Neural progenitor cell (in vitro differentiated cells): Measurements from ENCODE around the gene TMSB4X.

Experiments
- EZH2 ChIP-seq: fragments of 200-600 bp; sonication (generic); IDR thresholded peaks from 2 replicates; pipeline ENCODE4 v1.6.1; 2017; ENCODE audit warnings: antibody characterized with exemption, mild to moderate bottlenecking, moderate library complexity
- EZH2phosphoT487 ChIP-seq: fragments of 200-600 bp; sonication (generic); IDR thresholded peaks from 2 replicates; pipeline ENCODE4 v1.6.1; 2017; ENCODE audit warnings: antibody characterized with exemption
- TF ChIP-seq, protein P1 (sequence below): fragments of 200-600 bp; sonication (generic); IDR thresholded peaks from 2 replicates; pipeline ENCODE4 v1.5.1; 2017; ENCODE audit warnings: antibody characterized with exemption, mild to moderate bottlenecking

DNA sequence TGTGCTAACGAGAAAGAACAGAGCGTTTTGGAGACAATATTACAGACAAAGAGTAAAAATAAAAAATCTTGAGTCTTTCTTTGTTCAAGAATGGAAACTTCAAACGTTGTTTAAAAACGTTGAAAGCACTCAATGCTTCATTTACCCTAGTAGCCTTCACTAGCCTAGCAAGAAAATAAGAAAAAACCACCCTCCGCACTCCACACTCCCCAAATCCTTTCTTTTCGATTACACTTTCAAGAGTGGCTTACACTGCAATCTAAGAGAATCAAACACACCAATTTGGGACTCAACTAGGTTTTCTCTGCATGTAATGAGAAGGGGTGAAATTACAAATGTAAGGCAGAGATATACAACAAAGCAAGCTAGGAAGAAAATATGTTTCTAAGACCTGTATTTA lies 4.7 kb downstream of the TMSB4X start:
- TF ChIP-seq, protein P1, sequence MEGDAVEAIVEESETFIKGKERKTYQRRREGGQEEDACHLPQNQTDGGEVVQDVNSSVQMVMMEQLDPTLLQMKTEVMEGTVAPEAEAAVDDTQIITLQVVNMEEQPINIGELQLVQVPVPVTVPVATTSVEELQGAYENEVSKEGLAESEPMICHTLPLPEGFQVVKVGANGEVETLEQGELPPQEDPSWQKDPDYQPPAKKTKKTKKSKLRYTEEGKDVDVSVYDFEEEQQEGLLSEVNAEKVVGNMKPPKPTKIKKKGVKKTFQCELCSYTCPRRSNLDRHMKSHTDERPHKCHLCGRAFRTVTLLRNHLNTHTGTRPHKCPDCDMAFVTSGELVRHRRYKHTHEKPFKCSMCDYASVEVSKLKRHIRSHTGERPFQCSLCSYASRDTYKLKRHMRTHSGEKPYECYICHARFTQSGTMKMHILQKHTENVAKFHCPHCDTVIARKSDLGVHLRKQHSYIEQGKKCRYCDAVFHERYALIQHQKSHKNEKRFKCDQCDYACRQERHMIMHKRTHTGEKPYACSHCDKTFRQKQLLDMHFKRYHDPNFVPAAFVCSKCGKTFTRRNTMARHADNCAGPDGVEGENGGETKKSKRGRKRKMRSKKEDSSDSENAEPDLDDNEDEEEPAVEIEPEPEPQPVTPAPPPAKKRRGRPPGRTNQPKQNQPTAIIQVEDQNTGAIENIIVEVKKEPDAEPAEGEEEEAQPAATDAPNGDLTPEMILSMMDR, result no peak
- TF ChIP-seq EZH2, result no peak
- TF ChIP-seq EZH2phosphoT487, result no peak
